Lower leg skin (tissue), 4 donors: ENCODE measurements around the gene IL2RA. TPM values are rescaled to one million over a fixed set of nuclear protein-coding genes. Genes with fewer than 3 reads are reported as not detected.
A peak's percentile ranks its signal among the peaks of the same experiment; 100 is the strongest.
"Not testable (repeated sequence)": the region's sequence is repeated elsewhere in the genome, so short reads cannot be mapped to it uniquely, and the experiment has no call there.

Experiments
- DNase-seq, 2 donors: peaks; one replicate each; pipeline ENCODE4 v3.0.0-alpha.2; 2019; ENCODE audit warnings: low spot score in 2 of 2
- H3K4me3 ChIP-seq: fragments of 200-600 bp; sonication (generic); 2 replicates; pipeline ENCODE4 v1.5.1; 2017; ENCODE audit warnings: mild to moderate bottlenecking, low read depth; ENCODE audit not compliant: poor library complexity, severe bottlenecking
- POLR2A ChIP-seq, 2 donors: fragments of 450-650 bp; IDR thresholded peaks; one replicate each; pipeline ENCODE4 v1.6.1; 2016 to 2017; ENCODE audit warnings: antibody characterized with exemption in 2 of 2, mild to moderate bottlenecking in 1 of 2, moderate library complexity in 1 of 2
- WGBS, 2 donors: methylation state at CpG; one replicate each; pipeline ENCODE4 v1.1.5; 2018; 5-methylcytosine and 5-hydroxymethylcytosine counted together
- intact Hi-C: fragments of 100-400 bp; cut with DNase I; formaldehyde crosslinking; loops from one replicate; pipeline ENCODE4 v1.15.0; 2023; ENCODE audit warnings: low total_unique reads
- total RNA-seq, 4 donors: library from RNA; depleted of rRNA; stranded (reverse); fragments of >200 nt; gene quantifications; one replicate each; pipeline ENCODE4 v1.1.0, GENCODE V29; 2016
- TF ChIP-seq, protein P1 (sequence below), 3 donors: fragments of 450-650 bp; IDR thresholded peaks; one replicate each; pipeline ENCODE4 v1.5.1; 2016; ENCODE audit warnings: antibody characterized with exemption in 3 of 3, mild to moderate bottlenecking in 3 of 3, moderate library complexity in 2 of 3

Gene IL2RA
- total RNA-seq, 4 donors from 2014 or later = 0.10 to 1.3 TPM; not detected in 2

DNA sequence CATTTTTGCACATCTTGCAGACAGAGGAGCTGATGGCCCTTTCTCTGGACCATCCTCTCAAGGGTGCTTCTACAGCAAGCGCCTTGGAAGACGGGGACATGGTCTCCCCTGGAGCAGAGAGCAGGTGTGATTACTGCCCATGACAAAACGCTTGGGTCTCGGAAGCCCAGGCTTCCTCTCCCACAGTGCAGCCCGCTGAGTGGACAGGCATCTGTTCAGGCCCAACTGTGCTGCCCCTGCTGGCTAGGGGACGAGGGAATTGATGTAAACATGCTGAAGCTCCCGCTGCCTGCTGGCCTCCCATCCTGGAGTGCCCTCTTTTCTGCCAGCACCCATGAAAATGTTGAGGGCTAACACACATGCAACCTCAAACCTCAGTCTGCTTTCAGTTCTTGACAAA, 99.1 kb downstream of the IL2RA start:
- H3K4me3 ChIP-seq = no peak overlapping the region
- DNase-seq = no peak
- intact Hi-C loops = no loop called here
- TF ChIP-seq POLR2A (IDR thresholded peaks at IDR 0.05) = no peak
- TF ChIP-seq, protein P1, sequence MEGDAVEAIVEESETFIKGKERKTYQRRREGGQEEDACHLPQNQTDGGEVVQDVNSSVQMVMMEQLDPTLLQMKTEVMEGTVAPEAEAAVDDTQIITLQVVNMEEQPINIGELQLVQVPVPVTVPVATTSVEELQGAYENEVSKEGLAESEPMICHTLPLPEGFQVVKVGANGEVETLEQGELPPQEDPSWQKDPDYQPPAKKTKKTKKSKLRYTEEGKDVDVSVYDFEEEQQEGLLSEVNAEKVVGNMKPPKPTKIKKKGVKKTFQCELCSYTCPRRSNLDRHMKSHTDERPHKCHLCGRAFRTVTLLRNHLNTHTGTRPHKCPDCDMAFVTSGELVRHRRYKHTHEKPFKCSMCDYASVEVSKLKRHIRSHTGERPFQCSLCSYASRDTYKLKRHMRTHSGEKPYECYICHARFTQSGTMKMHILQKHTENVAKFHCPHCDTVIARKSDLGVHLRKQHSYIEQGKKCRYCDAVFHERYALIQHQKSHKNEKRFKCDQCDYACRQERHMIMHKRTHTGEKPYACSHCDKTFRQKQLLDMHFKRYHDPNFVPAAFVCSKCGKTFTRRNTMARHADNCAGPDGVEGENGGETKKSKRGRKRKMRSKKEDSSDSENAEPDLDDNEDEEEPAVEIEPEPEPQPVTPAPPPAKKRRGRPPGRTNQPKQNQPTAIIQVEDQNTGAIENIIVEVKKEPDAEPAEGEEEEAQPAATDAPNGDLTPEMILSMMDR (IDR thresholded peaks at IDR 0.05) = no peak
- WGBS, 2 donors = 86 to 94% methylated on average over 6 to 7 of the region's 7 CpGs

DNA sequence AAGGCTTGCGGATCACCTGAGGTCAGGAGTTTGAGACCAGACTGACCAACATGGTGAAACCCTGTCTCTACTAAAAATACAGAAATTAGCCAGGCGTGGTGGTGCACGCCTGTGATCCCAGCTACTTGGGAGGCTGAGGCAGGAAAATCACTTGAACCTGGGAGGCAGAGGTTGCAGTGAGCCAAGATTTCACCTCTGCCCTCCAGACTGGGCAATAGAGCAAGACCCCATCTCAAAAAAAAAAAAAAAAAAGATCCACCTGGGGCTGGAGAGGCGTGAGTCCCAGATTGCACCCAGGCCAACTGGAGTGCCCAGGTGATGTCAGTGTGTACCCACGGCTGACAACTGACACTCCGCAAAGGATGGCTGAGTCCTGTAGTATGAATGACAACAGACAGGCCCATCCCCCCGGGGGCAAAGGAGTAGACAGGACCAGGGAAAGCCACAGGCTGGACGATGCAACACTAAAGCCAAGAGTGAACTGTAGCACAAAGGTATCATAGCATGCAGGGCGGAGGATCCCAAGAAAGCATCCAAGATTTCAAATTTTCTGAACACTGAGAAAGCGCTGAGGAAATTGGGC, 99.7 kb downstream of the IL2RA start:
- H3K4me3 ChIP-seq, intact Hi-C loops: not testable (repeated sequence)
- WGBS, 2 donors = 94 to 96% methylated on average over 10 of the region's 10 CpGs
- DNase-seq = peak in 1 of 2 donors; percentile 73

DNA sequence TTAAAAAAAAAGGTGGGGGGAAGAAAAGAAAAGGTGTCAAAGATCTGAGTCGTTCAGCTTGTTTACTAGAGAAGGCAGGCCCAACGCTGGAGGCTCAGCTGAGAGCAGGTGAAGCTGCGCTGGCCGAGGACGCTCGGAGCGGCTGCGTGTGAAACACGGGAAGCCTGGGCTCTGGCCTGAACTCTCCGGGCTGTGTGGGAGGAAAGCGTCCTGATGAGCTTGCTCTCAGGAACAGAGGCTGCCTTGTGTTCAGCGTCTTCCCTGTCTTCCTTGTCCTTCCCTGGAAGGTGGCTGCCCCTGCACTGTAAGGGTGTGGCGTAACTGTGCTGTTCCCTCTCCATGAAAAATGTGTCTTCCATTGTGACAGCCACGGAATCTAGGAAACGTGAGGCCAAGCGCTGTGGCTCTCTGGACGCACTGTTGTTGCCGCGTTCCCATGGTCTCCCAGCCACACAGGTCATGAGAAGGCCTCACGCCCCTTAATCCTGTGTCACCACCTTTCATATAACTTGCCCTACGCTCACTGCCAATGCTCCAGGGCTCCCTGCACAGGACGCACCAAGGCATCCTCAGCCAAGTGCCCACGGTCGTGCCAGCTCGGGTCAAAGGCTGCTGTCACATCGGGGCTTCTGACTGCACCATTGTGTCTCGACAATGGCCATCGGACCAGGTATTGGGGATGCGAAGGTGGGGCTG, 100.6 kb downstream of the IL2RA start:
- intact Hi-C loops = no loop called here
- WGBS, 2 donors = 90 to 92% methylated on average over 29 of the region's 29 CpGs
- peak in 1 of 2 donors; percentile 61 for DNase-seq
- TF ChIP-seq, protein P1 (IDR thresholded peaks at IDR 0.05) = no peak
- no peak for TF ChIP-seq POLR2A (IDR thresholded peaks at IDR 0.05)
- no peak overlapping the region for H3K4me3 ChIP-seq

DNA sequence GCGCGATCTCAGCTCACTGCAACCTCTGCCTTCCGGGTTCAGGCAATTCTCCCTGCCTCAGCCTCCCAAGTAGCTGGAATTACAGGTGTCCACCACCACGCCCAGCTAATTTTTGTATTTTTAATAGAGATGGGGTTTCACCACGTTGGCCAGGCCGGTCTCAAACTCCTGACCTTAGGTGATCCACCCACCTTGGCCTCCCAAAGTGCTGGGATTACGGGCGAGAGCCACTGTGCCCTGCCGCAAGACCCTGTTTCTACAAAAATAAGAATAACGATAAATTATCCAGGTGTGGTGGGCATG, 101.2 kb downstream of the IL2RA start:
- intact Hi-C loops, H3K4me3 ChIP-seq: not testable (repeated sequence)
- WGBS, 2 donors = 90 to 93% methylated on average over 10 of the region's 10 CpGs
- DNase-seq = peak in 1 of 2 donors; percentile 43

Other genes starting within 250 kb of the IL2RA start
- 100 to 1,000 TPM; 219 to 281 (median 241) TPM for gene GDI2, start 248.9 kb downstream of the IL2RA start, total RNA-seq
- 10 to 100 TPM in 3 of 4 donors, 1 to 10 TPM in 1; 9.0 to 23.3 (median 16.6) TPM for gene ANKRD16, start 172.5 kb downstream of the IL2RA start, total RNA-seq
- 100 to 1,000 TPM in 1 of 4 donors, 10 to 100 TPM in 3; 76.0 to 100 (median 92.2) TPM for gene FBH1, start 172.1 kb downstream of the IL2RA start, total RNA-seq
- 10 to 100 TPM in 3 of 4 donors, 1 to 10 TPM in 1; 9.3 to 30.8 (median 24.8) TPM for gene IL15RA, start 84.8 kb downstream of the IL2RA start, total RNA-seq
- gene RBM17, start 26.7 kb upstream of the IL2RA start, total RNA-seq = 10 to 100 TPM; 38.8 to 63.6 (median 40.4) TPM
- gene PFKFB3, start 140.6 kb upstream of the IL2RA start, total RNA-seq = 10 to 100 TPM; 56.4 to 77.4 (median 69.2) TPM